IPS-NIHi7 (cell line): ENCODE data around the gene ACTN1.

Experiments used
- DNase-seq: peaks from one replicate; pipeline ENCODE4 v3.0.0; 2012; ENCODE audit warnings: mixed read lengths; ENCODE audit errors: extremely low spot score

The ACTN1 gene

DNA sequence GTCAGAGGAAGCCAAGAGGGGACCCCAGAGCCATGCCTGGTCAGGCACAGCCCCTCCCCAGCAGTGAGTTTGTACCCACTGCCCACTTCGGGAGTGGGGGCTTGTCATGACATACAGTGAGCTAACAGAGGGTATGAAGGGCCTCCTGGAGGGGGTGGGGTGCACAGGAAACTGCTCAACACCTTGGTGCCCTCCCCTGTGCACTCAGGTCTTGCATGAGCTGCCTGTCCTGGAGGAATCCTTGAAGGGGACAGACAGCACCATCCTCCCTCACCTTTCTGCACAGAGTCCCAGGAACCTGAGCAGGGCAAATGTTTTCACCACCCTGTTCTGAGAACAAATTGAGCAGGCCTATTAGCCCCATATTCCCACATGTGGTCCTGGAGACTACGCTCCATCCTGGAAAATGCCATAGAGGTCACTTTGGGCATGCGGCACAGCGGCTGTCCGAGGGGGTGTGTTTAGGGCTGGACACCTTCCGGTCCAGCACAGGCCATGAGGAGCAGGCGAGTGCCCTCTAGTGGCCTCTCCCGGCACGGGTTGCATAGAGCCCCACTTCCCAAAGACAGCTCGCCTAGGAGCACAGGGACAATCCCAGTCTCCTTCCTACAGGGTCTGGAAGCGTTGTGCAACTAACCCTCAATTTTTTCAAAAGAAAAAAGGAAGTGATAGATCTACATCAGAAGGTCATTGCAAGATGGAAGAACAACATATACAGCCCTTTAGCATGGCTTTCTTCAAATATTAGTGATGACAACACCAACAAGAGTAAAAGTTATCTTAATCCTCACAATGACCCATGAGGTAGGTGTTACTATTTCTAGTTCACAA is 154.4 kb downstream of the ACTN1 start:
- peak; percentile 93 for DNase-seq

DNA sequence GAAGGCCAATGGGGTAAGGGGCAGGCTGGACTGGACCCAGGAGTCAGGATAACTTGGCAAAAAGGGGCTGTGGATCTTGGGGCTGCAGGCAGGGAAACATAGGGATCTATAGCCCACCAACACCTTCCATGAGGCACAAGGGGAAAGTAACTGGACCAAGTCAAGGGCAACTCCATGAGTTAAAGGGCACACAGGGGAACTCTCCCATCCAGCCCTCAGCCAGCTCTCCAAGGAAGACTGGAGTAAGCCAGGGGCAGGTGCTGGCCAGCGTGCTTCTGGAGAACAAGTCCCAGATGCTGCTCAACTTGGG is 154.9 kb downstream of the ACTN1 start:
- DNase-seq, result no peak
